ENCODE measurements around the gene CLCN1.

Gene CLCN1

DNA sequence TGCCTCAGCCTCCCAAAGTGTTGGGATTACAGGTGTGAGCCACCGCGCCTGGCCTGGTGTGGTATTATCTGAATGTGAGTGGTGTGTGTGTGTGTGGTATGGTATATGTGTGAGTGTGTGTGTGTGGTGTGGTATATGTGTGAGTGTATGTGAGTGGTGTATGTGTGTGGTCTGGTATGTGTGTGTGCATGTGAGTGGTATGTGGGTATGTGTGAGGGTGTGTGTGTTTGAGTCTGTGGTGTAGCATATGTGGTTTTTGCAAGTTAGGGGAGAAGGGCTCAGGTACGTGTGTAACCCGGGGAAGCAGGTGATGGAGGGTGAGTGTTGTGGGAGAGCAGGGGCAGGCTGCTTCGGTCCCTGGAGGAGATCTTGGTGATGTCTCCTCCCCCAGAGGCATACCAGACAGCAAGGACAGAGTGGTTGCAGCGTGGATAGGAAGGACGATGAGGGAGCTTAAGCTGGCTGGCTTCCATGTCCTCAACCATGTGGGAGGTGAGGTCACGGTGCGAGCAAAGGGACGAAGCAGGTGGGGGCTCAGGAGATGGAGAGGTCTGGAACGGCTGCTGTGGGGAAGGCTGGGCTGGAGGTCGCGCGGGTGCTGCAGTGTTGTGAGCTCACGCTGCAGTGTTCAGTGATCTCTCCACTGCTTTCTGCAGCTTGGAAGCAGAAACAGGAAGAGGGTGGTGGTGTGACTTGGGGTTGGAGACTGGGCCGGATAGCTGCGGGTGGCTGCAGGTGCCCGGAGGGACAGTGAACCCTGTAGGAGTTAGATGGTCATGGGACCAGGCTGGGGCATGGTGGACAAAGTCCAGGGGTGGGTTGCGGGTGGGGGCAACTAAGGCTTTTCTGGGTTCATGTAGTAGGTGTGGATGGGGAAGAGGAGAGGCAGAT is 70.2 kb downstream of the CLCN1 start:
- no peak overlapping the region for H3K4me3 ChIP-seq (ENCODE audit: low read depth, low read length)
- TF ChIP-seq CTCF (IDR thresholded peaks at IDR 0.05; ENCODE audit: low read depth, low read length), result no peak

GRCh38 chr7:143387156-143387975 is 71.5 kb downstream of the CLCN1 start:
- no peak for TF ChIP-seq CTCF (IDR thresholded peaks at IDR 0.05; ENCODE audit: low read depth, low read length)
- no peak overlapping the region for H3K4me3 ChIP-seq (ENCODE audit: low read depth, low read length)

- H3K4me3 ChIP-seq (ENCODE audit: low read depth, low read length), result no peak overlapping the region
- no peak for TF ChIP-seq CTCF (IDR thresholded peaks at IDR 0.05; ENCODE audit: low read depth, low read length)
Observed at GRCh38 chr7:143388051-143388450, 72.1 kb downstream of the CLCN1 start.

GRCh38 chr7:143388491-143389101 is 72.7 kb downstream of the CLCN1 start:
- H3K4me3 ChIP-seq (ENCODE audit: low read depth, low read length), result no peak overlapping the region
- no peak for TF ChIP-seq CTCF (IDR thresholded peaks at IDR 0.05; ENCODE audit: low read depth, low read length)

DNA sequence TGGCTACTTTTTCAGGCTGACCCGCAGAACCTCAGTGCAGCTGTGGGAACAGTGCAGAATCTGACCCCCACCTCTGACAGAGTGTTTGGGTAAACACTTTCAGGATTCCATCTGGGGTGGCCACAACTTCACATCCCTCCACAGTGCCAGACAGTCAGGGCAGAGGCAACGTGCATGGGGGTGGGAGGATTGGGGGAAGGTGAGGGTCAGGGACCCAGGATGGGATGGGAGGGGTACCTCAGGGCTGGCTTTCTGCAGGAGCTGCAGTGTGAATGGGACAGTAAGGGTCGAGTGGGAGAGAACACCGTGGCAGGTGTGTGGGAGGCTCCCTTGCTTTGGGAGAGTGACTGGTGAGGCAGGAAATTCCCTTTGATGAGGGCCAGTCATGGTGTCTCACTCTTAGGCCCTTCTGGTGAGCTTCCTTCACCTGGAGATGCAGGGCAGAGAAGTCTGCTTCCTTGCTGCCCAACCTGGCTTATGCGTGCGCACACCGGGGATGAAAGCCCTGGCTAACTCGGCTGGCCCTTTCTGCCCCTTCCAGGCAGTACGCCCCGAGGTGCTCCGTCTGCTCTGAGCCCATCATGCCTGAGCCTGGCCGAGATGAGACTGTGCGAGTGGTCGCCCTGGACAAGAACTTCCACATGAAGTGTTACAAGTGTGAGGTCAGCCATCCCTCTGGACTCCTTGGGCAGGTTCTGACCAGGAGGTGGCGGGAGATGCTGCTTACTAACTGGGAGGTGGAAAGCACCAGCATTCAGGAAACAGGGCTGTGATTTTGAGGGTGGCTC is 73.6 kb downstream of the CLCN1 start:
- TF ChIP-seq CTCF (IDR thresholded peaks at IDR 0.05; ENCODE audit: low read depth, low read length), result no peak
- H3K4me3 ChIP-seq (ENCODE audit: low read depth, low read length), result no peak overlapping the region

DNA sequence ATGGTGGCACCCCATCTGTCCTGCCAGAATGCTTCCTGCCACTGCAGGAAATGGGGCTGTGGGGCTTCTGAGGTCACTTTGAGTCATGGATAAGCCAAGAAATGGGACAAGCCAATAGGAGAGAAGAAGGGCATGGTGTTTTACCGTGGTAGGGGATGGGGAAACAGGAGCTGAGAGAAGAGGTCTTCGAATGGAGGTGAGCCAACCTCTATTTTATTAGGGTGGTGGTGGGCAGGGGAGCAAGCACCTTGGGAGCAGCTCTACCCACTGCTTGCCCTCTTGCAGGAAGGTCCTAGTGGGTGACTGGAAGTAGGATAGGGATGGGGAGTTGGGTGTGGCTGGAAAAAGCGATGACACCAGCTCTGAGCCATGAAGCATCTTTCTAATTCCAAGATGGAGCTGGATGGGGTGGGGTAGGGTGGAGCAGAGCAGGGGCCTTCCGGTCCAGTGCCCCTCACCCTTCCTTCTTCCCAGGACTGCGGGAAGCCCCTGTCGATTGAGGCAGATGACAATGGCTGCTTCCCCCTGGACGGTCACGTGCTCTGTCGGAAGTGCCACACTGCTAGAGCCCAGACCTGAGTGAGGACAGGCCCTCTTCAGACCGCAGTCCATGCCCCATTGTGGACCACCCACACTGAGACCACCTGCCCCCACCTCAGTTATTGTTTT is 74.3 kb downstream of the CLCN1 start:
- H3K4me3 ChIP-seq (ENCODE audit: low read depth, low read length), result no peak overlapping the region
- TF ChIP-seq CTCF (IDR thresholded peaks at IDR 0.05; ENCODE audit: low read depth, low read length), result no peak

Data from WI38 (cell line).